Left cardiac atrium (tissue), 4 donors: Measurements from ENCODE around the gene GHSR. TPM values are rescaled to one million over a fixed set of nuclear protein-coding genes. Genes with fewer than 3 reads are reported as not detected.

Source experiments
- ATAC-seq, 2 donors: fragments of 200-7000 bp; cut with Tn5 transposase; one replicate each; pipeline ENCODE4 v1.9.1; 2020; ENCODE audit warnings: mild to moderate bottlenecking in 2 of 2, moderate library complexity in 2 of 2
- DNase-seq: peaks from one replicate; pipeline ENCODE4 v3.0.0-alpha.2; 2020
- intact Hi-C, 2 donors: fragments of 100-400 bp; cut with DNase I; formaldehyde crosslinking; loops; one replicate each; pipeline versions ENCODE4 v1.14.1 to v1.15.1; 2022 to 2023
- total RNA-seq, 2 donors: library from RNA; stranded (reverse); fragmentation: NEBNext Ultra II Directional; extraction: Animal tissue kit (Norgen Biotek cat#: 25700); gene quantifications; one replicate each; pipeline ENCODE4 v1.2.1, GENCODE V29; 2021
- donor health status: DM: no; HTN: yes; CAD: no.
- donor health status: DM: no; HTN: yes; CAD: no; lungs with severe emphysema.
- donor health status: DM: yes; HTN: yes; CAD: no.
- donor health status: Dilated cardiomyopathy.

GHSR gene
- total RNA-seq, 2 donors from 2014 or later: not detected

DNA sequence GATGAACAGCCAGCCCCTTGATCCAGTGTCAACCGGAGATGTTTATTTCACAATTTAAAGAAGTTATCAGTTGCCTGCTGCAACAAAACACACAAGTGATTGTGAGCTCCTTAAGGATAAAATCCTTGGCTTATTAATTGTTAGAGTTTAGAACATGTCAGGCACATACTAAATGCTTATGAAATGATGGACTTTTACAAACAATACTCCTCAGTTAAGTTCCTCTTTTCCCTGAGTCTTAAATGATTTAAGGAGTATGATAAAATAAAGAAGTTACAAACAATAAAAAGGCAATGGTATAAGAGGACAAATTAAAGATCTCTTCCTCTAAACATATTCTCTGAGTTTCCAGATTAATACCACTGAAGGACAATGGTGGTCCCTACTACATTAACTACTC is 5.7 kb downstream of the GHSR start:
- ATAC-seq (no peak), DNase-seq (no peak)
- intact Hi-C loops: no loop called here

DNA sequence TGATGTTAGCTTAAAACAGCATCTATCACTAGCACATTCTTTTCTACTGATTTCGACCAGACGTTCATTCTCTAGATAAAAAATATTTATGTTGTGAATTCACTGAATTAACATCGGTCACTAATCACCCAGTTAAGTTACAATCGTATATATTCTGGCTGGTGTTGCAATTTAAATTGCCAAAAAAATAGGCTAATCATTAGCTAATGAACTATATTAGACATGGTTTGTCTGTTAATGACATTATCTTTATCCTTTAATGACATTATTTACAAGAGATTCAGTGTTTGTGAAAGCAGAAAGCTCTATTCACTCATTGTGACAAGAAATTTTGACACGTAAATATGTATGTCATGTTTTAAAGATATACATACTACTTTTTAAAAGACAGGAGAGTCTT is 6.7 kb downstream of the GHSR start:
- ATAC-seq: no peak
- intact Hi-C loops: no loop called here

DNA sequence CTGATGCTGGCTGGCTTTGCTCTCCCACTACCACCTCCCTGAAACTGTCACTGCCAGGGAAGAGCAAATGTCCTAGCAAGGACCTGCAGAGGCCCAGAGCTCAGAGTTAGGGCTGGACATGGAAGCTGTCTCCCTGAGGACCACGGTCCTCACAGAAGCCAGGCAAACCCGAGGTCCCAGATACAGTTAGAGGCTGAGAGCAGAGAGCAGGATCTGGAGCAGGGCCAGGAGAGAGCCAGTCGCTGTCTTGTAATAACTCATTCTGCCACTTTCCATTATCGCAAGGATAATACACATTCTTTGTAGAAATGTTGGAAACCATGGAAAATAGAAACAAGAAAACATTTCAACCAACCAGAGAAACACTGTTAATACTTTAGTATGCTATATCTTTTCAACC is 10.1 kb downstream of the GHSR start:
- ATAC-seq (no peak), DNase-seq (no peak)
- intact Hi-C loops: no loop called here

More for the DNA sequence above, 6.7 kb downstream of the GHSR start:
- no peak for DNase-seq

DNA sequence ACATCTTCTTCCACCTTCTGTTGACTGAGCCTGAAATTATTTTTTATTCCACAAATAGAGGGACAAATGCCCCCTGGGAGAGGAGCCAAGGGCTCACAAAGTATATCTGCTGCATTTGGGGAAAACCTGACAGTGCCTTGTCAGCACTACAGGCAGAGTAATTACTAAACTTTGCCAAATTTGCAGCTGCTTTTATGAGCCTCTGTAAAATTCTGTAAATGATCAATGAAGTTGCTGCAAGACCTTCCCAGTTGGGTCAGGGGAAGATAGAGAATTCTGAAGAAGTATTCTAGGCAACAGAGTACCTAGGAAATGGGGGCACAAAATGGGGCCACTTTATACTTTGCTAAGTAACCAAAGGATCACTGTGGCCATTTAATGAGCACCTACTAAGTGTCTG is 10.5 kb downstream of the GHSR start:
- intact Hi-C loops: no loop called here
- no peak for ATAC-seq
- DNase-seq: no peak

DNA sequence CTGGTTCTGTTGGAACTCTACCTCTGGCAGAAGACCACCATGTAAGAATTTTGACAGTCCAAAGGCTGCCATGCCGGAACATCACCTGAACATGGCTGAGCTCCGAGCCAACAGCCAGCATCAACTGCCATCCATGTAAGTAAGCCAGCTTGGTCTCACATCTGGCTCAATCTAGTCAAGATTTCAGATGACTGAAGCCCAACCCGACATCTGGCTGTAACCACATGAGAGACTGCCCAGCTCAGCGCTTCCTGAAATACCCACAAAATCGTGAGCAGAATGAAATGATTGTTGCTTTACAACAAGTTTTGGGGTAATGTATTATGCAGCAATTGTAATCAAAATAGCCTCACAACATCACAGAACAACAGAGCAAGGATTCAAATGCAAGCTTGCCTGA is 32.9 kb downstream of the GHSR start:
- DNase-seq (no peak), ATAC-seq (no peak)
- intact Hi-C loops: no loop called here

DNA sequence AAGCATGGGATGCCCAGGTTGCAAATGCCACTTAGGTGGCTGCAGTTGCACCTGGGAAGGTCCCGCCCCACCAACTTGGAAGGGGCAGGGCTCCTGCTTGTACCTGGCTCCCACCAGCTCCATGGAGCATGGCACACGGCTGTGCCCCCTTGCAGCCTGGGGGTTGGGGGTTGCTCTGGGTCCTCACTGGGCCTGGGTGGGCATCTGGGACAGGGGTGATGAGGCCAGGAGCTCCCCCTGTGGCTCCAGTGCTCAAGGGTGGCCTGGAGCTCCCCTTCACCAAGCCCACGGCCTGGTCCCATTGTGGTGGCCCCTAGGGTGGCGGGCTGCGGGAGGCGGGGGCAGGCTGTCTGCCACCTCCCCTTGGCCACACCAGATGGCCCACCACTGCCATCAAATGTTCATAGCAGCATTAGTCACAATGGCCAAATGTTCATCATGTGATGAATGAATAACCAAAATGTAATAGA is 36.7 kb downstream of the GHSR start:
- intact Hi-C loops: no loop called here
- DNase-seq (no peak), ATAC-seq (no peak)

DNA sequence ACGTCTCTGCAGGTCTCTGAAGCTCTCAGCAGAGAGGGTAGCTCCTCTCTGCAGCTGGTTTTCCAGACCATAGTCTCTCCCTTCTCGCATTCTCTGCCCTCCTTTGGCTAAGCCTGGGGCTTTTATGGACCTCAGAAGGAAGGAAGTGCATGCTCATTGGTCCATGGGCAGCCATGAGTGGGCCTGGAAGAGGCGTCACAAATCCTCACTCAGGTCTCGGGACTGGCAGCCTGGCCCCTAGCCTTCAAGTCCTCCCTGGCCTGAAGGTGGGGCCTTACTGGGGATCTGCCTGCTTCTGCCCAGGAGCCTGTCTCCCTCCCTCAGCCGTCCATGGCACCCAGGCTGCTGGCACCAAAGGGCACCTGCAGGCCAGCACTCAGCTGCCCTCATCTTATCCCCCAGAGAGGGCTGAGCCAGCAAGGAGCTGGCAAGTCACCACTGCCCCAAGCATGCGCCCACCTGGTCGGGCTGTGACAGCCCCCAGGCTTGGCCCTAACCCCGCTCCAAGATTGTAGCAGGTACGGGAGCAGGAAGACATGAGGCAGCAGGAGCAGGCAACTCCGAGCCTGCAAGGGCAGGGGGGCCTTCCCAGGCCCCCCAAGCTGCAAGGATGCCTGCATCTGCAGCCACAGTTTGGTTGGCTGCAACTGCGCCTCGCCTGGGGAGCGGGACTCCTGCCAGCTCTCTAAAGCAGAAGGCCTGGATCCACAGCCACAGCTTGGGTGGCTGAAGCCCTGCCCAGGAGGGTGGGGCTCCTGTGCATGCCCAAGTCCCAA is 37.4 kb downstream of the GHSR start:
- ATAC-seq (no peak), DNase-seq (no peak)
- intact Hi-C loops: no loop called here

DNA sequence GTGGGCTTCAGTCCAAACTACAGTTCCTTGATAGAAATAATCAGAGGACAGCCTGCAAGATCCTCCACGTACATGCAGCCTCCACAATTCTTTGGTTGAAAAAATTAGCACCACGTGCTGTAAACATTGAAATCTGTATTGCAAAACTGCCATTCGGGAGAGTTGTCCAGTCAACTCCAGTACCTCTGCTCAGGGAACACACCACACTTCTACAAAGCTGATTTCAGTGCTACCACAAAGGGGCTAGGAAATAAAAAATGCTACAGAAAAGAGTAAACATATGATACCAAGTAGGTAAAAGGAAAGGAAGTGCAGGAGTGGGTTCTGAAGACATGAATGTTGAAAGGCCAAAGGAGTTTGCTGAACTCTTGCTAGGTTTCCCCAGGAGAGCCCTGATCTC is 40.4 kb downstream of the GHSR start:
- intact Hi-C loops: no loop called here
- DNase-seq: no peak
- ATAC-seq: no peak

DNA sequence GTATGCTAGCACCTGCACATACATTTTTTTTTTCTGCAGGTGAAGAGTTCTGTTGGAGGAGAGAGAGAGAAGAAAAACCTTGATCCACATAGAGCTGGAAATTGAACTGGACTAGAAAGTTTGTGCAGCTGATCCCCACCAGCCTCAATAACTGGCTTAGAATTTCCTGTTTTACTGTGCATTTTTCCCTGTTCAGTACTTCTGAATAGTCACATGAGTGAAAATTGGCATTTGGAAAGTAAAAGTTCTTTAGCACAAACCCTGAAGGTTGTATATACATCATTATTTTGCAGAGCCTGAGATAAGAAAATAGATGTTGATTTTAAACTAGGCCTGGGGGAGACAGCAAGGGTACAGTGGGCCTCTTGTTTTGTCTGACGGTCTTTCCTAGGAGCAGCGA is 42.3 kb downstream of the GHSR start:
- ATAC-seq (no peak), DNase-seq (no peak)
- intact Hi-C loops: no loop called here

DNA sequence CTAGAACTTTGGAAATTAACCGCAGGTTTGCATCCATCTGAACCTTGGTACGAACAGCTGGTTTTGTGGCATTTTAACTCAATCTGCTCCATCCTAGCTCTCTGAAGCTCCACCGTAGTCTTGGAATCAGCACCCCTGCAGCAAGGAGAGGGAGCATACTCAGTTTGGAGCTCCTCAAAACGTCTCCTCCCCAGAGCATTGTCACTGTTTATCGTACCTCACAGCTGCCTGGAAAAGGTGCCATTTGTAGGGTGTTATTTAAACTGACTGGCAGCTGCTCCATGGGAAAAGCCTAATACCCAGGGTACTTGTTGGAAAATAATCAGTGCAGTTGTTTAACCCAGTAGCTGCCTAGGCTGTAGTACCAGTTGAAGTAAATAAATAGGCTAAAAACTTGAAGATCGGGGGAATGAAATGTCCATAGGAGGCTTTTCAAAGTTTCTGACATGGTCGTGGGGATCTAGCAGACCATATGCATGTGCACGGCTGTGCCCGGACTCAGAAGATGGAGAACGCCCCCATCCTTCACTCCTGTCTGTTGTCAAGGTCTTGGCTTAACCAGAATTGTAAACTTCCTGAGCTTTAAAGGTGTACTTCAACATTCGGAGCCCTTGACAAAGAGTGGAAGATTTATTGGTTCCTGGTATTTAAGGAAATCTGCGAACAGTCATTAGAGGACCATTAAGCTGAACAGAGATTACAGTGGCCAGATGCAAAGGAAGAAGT is 43.9 kb downstream of the GHSR start:
- intact Hi-C loops: no loop called here
- DNase-seq: no peak
- ATAC-seq: no peak

DNA sequence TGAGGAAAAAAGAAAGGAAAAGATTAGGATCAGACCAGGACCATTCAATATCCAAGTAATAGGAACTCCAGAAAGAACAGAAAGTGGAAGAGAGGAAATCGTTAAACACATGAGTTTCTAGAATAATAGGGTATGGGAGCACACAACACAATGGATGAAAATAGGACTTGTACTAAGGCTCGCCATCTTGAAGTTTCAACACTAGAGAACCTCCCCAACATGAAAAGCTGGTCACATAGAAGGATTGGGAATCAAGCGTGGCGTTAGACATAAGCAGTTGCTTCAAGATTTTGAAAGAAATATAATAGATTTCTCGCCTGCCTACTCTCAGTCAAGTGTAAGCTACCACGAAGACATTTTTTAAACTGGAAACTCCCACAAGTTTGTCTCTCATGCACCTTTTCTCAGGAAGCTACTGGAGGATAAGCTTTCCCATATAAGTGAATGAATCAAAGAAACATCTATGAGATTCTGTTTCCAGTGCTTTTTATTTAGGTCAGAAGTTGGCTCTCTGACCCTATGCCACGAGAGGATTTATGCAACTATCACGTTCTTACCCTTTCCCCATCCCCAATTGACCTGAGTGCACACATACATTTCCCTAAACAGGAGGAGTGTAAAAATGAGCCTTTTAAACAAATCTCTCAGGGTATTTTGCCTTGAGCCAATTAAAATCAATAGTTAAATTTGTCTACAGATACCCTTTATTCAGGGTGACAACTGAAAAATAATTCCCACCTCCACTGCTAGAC is 45.2 kb downstream of the GHSR start:
- ATAC-seq (no peak), DNase-seq (no peak)
- intact Hi-C loops: no loop called here

DNA sequence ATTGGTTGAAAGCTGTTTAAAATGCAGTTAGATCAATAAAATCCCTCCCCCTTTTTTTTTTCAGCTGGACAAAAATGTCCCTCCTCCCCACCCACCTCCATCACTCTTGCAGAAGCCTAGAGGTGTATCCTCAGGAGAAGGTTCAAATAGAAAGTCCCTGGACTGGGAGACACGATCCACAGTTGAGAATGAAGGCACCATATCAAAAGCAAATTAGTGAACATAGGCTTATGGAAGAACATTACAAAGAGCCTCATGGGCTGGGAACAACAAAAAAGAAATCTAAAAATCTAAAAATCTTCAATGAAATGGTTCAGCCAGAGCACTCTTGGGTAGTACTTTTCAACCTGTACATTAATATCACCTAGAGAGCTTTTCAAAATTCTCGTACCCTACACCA is 46.2 kb downstream of the GHSR start:
- intact Hi-C loops: no loop called here
- no peak for ATAC-seq
- DNase-seq: no peak

DNA sequence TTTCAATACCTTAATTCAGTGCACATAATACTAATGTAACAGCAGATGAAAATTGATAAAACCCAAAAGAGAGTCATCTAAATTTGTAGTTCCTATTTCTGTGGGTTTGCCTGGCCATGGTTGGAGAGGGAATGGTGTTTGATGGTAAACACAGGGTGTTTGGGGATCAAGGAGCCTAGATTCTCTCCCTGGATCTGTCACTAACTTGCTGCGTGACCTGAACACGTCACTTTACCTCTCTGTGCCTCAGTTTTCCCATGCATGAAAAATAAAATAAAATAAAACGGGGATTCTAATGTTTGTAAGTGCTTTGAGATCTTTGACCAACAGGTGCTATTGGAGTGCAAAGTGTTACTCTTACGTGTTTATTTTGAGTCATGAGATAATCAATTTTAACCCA is 49.8 kb downstream of the GHSR start:
- DNase-seq (no peak), ATAC-seq (no peak)
- intact Hi-C loops: no loop called here

DNA sequence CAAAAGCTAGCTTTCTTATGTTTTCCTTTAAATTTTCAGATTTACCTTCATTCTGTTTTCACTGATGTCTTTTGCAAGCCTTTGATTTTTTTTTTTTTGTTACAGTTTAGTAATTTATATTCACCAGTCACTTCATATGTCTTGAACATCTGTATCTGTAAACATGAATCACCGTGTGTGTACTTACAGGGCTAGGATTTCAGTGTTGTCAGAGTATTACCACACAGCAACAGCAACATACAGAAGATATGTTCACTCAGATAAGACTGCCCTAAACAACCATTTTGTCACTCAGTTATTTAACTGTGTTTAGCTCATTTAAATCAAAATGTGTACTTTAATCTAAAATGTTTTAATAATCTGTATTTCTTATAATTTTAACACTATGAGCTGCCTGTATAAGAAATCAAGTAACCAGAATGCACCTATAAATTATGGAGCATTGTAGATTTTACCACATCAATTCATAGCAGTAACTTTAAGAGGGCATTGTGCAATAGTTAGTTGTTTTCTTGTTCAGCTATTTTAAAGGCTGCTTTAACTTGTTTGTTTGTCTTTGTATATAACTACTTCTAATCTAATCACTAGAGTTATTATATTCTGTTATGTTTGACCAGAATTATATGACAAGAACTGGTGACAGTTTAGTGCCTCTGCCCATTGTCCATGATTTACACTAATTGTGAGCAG is 50.4 kb downstream of the GHSR start:
- intact Hi-C loops: no loop called here
- ATAC-seq: no peak
- DNase-seq: no peak

DNA sequence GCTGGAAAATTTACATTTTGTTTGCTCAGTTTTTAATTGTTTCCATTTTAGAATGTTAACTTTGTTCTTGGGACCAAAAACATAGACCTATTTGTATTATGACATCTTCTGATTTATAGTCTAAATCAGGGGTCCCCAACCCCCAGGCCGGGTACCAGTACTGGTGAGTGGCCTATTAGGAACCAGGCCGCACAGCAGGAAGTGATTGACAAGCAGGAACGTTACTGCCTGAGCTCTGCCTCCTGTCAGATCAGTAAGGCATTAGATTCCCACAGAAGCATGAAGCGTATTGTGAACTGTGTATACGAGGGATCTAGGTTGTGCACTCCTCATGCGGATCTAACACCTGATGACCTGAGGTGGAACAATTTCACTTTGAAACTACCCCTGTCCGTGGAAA is 51.9 kb downstream of the GHSR start:
- ATAC-seq (no peak), DNase-seq (no peak)
- intact Hi-C loops: no loop called here

DNA sequence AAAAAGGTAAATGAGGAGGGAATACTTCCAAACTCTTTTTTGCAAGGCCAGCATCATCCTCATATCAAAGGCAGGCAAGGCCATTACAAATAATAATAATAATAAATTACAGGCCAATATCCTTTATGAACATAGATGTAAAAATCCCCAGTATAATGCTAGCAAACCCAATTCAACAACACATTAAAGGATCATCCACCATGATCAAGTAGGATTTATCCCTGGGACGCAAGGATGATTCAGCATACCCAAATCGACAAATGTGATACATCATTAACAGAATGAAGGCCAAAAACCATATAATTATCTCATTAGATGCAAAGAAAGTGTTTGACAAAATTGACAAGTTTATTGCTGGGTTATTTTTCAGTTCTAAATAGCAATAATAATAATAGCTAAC is 53.6 kb downstream of the GHSR start:
- no peak for DNase-seq
- ATAC-seq: no peak
- intact Hi-C loops: no loop called here
